HL-60 (cell line): ENCODE measurements around the gene PLA2G3.

Experiments
- CTCF ChIP-seq: IDR thresholded peaks from one replicate; pipeline ENCODE4 v1.5.1; 2011; ENCODE audit warnings: low read length, control low read depth, inconsistent platforms; ENCODE audit not compliant: insufficient read depth
- GABPA ChIP-seq: IDR thresholded peaks from 2 replicates; pipeline ENCODE4 v1.6.1; 2012; ENCODE audit warnings: low read depth
- POLR2AphosphoS5 ChIP-seq: IDR thresholded peaks from 2 replicates; pipeline ENCODE4 v1.6.1; 2012; ENCODE audit warnings: low read depth
- SPI1 ChIP-seq: IDR thresholded peaks from 2 replicates; pipeline ENCODE4 v1.6.1; 2012; ENCODE audit warnings: low read depth, mild to moderate bottlenecking, borderline replicate concordance
- TF ChIP-seq, protein P1 (sequence below): IDR thresholded peaks from 2 replicates; pipeline ENCODE4 v1.6.1; 2012; ENCODE audit warnings: low read depth; ENCODE audit not compliant: insufficient replicate concordance

GRCh38 chr22:31136155-31136554, 4.2 kb downstream of the PLA2G3 start:
- TF ChIP-seq CTCF (no peak), POLR2AphosphoS5 (no peak), GABPA (no peak), SPI1 (no peak)
- TF ChIP-seq, protein P1, sequence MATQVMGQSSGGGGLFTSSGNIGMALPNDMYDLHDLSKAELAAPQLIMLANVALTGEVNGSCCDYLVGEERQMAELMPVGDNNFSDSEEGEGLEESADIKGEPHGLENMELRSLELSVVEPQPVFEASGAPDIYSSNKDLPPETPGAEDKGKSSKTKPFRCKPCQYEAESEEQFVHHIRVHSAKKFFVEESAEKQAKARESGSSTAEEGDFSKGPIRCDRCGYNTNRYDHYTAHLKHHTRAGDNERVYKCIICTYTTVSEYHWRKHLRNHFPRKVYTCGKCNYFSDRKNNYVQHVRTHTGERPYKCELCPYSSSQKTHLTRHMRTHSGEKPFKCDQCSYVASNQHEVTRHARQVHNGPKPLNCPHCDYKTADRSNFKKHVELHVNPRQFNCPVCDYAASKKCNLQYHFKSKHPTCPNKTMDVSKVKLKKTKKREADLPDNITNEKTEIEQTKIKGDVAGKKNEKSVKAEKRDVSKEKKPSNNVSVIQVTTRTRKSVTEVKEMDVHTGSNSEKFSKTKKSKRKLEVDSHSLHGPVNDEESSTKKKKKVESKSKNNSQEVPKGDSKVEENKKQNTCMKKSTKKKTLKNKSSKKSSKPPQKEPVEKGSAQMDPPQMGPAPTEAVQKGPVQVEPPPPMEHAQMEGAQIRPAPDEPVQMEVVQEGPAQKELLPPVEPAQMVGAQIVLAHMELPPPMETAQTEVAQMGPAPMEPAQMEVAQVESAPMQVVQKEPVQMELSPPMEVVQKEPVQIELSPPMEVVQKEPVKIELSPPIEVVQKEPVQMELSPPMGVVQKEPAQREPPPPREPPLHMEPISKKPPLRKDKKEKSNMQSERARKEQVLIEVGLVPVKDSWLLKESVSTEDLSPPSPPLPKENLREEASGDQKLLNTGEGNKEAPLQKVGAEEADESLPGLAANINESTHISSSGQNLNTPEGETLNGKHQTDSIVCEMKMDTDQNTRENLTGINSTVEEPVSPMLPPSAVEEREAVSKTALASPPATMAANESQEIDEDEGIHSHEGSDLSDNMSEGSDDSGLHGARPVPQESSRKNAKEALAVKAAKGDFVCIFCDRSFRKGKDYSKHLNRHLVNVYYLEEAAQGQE = no peak
